ENCODE data around the gene ELFN2. TPM values are rescaled to one million over a fixed set of nuclear protein-coding genes. Genes with fewer than 3 reads are reported as not detected.
A peak's percentile ranks its signal among the peaks of the same experiment; 100 is the strongest.

The ELFN2 gene
- polyA plus RNA-seq, 3 donors: 0.01 TPM; not detected in 2

GRCh38 chr22:37419370-37419968, 7.8 kb downstream of the ELFN2 start:
- intact Hi-C loops (cut with micrococcal nuclease): no loop called here
- Mint-ChIP-seq H3K27ac (no peak overlapping the region), H3K36me3 (peaks cover 14% of the 10 kb centered on the region in 2 donors), H3K4me3 (peak overlapping the region; percentile 34 to 94), H3K4me1 (peaks cover 39% of the 10 kb centered on the region), H3K27me3 (ENCODE audit: low read depth in 3 of 3) (peaks cover 72 to 85% (median 84%) of the 10 kb centered on the region in 3 donors), H3K9me3 (peaks cover 0 to 19% (median 8%) of the 10 kb centered on the region in 7 donors)
- Histone ChIP-seq H3K36me3 (replicated peaks in 1 of 2; ENCODE audit: control insufficient read depth in 1 of 2, insufficient read depth in 2 of 2, low read length in 2 of 2) (no peaks in the 10 kb centered on the region), H3K27ac (ENCODE audit: low read depth in 1 of 2, low read length in 2 of 2) (no peak overlapping the region), H4K20me1 (ENCODE audit: insufficient read depth, low read length) (no peaks in the 10 kb centered on the region), H3K27me3 (ENCODE audit: control insufficient read depth in 2 of 2, insufficient read depth in 2 of 2, low read length in 2 of 2) (peaks cover 20 to 91% of the 10 kb centered on the region in 2 donors), H3K4me3 (replicated peaks in 1 of 3; ENCODE audit: low read depth in 2 of 3, low read length in 3 of 3) (peak overlapping the region in 1 of 3 experiments; percentile 60), H3K9me3 (replicated peaks in 1 of 2; ENCODE audit: control insufficient read depth in 1 of 2, insufficient read depth in 1 of 2, low read length in 2 of 2) (peaks cover 0 to 8% of the 10 kb centered on the region in 2 donors), H3K4me1 (ENCODE audit: control insufficient read depth in 1 of 2, insufficient read depth in 2 of 2, low read length in 2 of 2) (peaks cover 34 to 40% of the 10 kb centered on the region in 2 donors), H3K79me2 (ENCODE audit: insufficient read depth, low read length) (no peaks in the 10 kb centered on the region), H2AFZ (ENCODE audit: insufficient read depth, low read depth, low read length, poor library complexity, severe bottlenecking) (no peak overlapping the region), H3K9ac (ENCODE audit: insufficient read depth, low read length, poor library complexity, severe bottlenecking) (no peak overlapping the region), H3K4me2 (replicated peaks; ENCODE audit: extremely low read depth, low read length, poor library complexity, severe bottlenecking) (peak overlapping the region; percentile 63)
- DNase-seq: no peak
- WGBS (ENCODE audit: insufficient coverage): 18% methylated on average over 40 of the region's 43 CpGs
- TF ChIP-seq CTCF (IDR thresholded peaks at IDR 0.05): no peak

- H2AFZ ChIP-seq (ENCODE audit: insufficient read depth, low read depth, low read length, poor library complexity, severe bottlenecking): no peak overlapping the region
- H4K20me1 ChIP-seq (ENCODE audit: insufficient read depth, low read length): no peaks in the 10 kb centered on the region
- H3K27me3 Mint-ChIP-seq (ENCODE audit: low read depth in 3 of 3): peaks cover 68 to 85% (median 83%) of the 10 kb centered on the region in 3 donors
- no peak overlapping the region for H3K4me2 ChIP-seq (replicated peaks; ENCODE audit: extremely low read depth, low read length, poor library complexity, severe bottlenecking)
- no peaks in the 10 kb centered on the region for H3K79me2 ChIP-seq (ENCODE audit: insufficient read depth, low read length)
- H3K4me3 Mint-ChIP-seq: peak overlapping the region in 1 of 2 donors; percentile 94
- no peak overlapping the region for H3K27ac Mint-ChIP-seq
- H3K9ac ChIP-seq (ENCODE audit: insufficient read depth, low read length, poor library complexity, severe bottlenecking): no peak overlapping the region
- H3K4me1 Mint-ChIP-seq: peaks cover 39% of the 10 kb centered on the region
- intact Hi-C loops (cut with micrococcal nuclease): no loop called here
- peaks cover 34 to 40% of the 10 kb centered on the region in 2 donors for H3K4me1 ChIP-seq (ENCODE audit: control insufficient read depth in 1 of 2, insufficient read depth in 2 of 2, low read length in 2 of 2)
- peaks cover 20 to 91% of the 10 kb centered on the region in 2 donors for H3K27me3 ChIP-seq (ENCODE audit: control insufficient read depth in 2 of 2, insufficient read depth in 2 of 2, low read length in 2 of 2)
- no peak overlapping the region for H3K4me3 ChIP-seq (replicated peaks in 1 of 3; ENCODE audit: low read depth in 2 of 3, low read length in 3 of 3)
- H3K36me3 Mint-ChIP-seq: peaks cover 14% of the 10 kb centered on the region in 2 donors
- WGBS (ENCODE audit: insufficient coverage): 93% methylated on average over 21 of the region's 28 CpGs
- DNase-seq: no peak
- no peaks in the 10 kb centered on the region for H3K36me3 ChIP-seq (replicated peaks in 1 of 2; ENCODE audit: control insufficient read depth in 1 of 2, insufficient read depth in 2 of 2, low read length in 2 of 2)
- H3K9me3 Mint-ChIP-seq: peaks cover 0 to 19% (median 8%) of the 10 kb centered on the region in 7 donors
- no peak overlapping the region for H3K27ac ChIP-seq (ENCODE audit: low read depth in 1 of 2, low read length in 2 of 2)
- no peak for TF ChIP-seq CTCF (IDR thresholded peaks at IDR 0.05)
- peaks cover 0 to 8% of the 10 kb centered on the region in 2 donors for H3K9me3 ChIP-seq (replicated peaks in 1 of 2; ENCODE audit: control insufficient read depth in 1 of 2, insufficient read depth in 1 of 2, low read length in 2 of 2)
Measured at GRCh38 chr22:37418627-37419369, 8.5 kb downstream of the ELFN2 start.
